HepG2 (cell line): ENCODE measurements around the gene MED22. TPM values are rescaled to one million over a fixed set of nuclear protein-coding genes. Genes with fewer than 3 reads are reported as not detected.

Source experiments
- ATAC-seq: fragments of 200-7000 bp; cut with Tn5 transposase; 3 replicates; pipeline ENCODE4 v1.9.1; 2020; ENCODE audit warnings: mild to moderate bottlenecking, moderate library complexity
- BruUV-seq: library from RNA; stranded (reverse); fragments of 400-500 nt; replicated peaks from 2 replicates; lab custom pipeline; 2021; lab: Mats Ljungman, UMichigan
- CTCF ChIA-PET: fragments of 300-600 bp; formaldehyde crosslinking; extraction: SDS; loops from one replicate; lab custom pipeline; 2021; ENCODE audit warnings: low total read pairs, inconsistent platforms, low intra/inter-chr PET ratio; lab: Yijun Ruan, JAX
- POLR2A ChIA-PET: fragments of 350-600 bp; sonication (Branson Sonifier 250); formaldehyde crosslinking; loops from one replicate; lab custom pipeline; 2020; ENCODE audit warnings: antibody characterized with exemption, inconsistent platforms; lab: Yijun Ruan, JAX
- DNase-seq: peaks from one replicate; pipeline ENCODE4 v3.0.0-alpha.2; 2015; ENCODE audit warnings: low spot score
- FAIRE-seq: peaks from 3 replicates; lab custom pipeline; 2011; peaks lifted over from hg19 to GRCh38; lab: Jason Lieb, UNC
- H2AFZ ChIP-seq: one replicate; pipeline ENCODE4 v1.6.1; 2011; ENCODE audit warnings: low read length, inconsistent platforms
- H3K27ac ChIP-seq: fragments of 300-600 bp; 3 replicates; pipeline ENCODE4 v1.8.0; 2011; ENCODE audit warnings: mixed run types, mild to moderate bottlenecking, mixed read lengths, low read length, inconsistent platforms; ENCODE audit not compliant: insufficient read depth; ENCODE audit errors: extremely low read length
- H3K27me3 ChIP-seq, 2 experiments: fragments of 200-600 bp in 1 of 2; 2 replicates in 1 of 2; 3 replicates in 1 of 2; pipeline versions ENCODE4 v1.6.0 to v1.8.0; 2011; ENCODE audit warnings: low read length in 2 of 2, mild to moderate bottlenecking in 2 of 2, moderate library complexity in 2 of 2, inconsistent platforms in 1 of 2; ENCODE audit not compliant: insufficient read depth in 2 of 2, control insufficient read depth in 1 of 2
- H3K36me3 ChIP-seq, 2 experiments: fragments of 200-600 bp in 1 of 2; replicated peaks in 1 of 2; 2 replicates in 1 of 2; 3 replicates in 1 of 2; pipeline versions ENCODE4 v1.5.1 to v1.8.0; 2011; ENCODE audit warnings: low read length in 2 of 2, inconsistent platforms in 1 of 2; ENCODE audit not compliant: insufficient read depth in 2 of 2, control insufficient read depth in 1 of 2
- H3K4me1 ChIP-seq: 2 replicates; pipeline ENCODE4 v1.5.1; 2012; ENCODE audit warnings: low read length, inconsistent platforms; ENCODE audit not compliant: insufficient read depth
- H3K4me2 ChIP-seq: 2 replicates; pipeline ENCODE4 v1.6.0; 2011; ENCODE audit warnings: low read depth, low read length, inconsistent platforms
- H3K4me3 ChIP-seq, 3 experiments: fragments of 200-600 bp in 1 of 3; sonication (generic), shearing (Covaris generic) in 1 of 3; replicated peaks in 1 of 3; 2 replicates each; pipeline ENCODE4 v1.5.1; 2011 to 2016; ENCODE audit warnings: low read length in 3 of 3, inconsistent platforms in 2 of 3, low read depth in 2 of 3, mild to moderate bottlenecking in 2 of 3, control low read depth in 1 of 3, mixed read lengths in 1 of 3; ENCODE audit not compliant: insufficient read depth in 1 of 3
- H3K79me2 ChIP-seq: one replicate; pipeline ENCODE4 v1.6.1; 2011; ENCODE audit warnings: low read length, inconsistent platforms; ENCODE audit not compliant: insufficient read depth
- H3K9ac ChIP-seq: 2 replicates; pipeline ENCODE4 v1.6.0; 2011; ENCODE audit warnings: mild to moderate bottlenecking, low read depth, low read length, inconsistent platforms; ENCODE audit not compliant: insufficient read depth
- H3K9me3 ChIP-seq: 2 replicates; pipeline ENCODE4 v1.5.1; 2012; ENCODE audit warnings: mild to moderate bottlenecking, low read length
- H4K20me1 ChIP-seq: 2 replicates; pipeline ENCODE4 v1.6.0; 2011; ENCODE audit warnings: inconsistent platforms, mild to moderate bottlenecking, low read length, moderate library complexity; ENCODE audit not compliant: insufficient read depth
- AGO2 ChIP-seq: fragments of 200-400 bp; formaldehyde crosslinking; optimal IDR thresholded peaks from 2 replicates; pipeline ENCODE3; 2017; ENCODE audit warnings: mild to moderate bottlenecking, low read depth, low read length, moderate library complexity
- MIXL1 ChIP-seq: IDR thresholded peaks from 2 replicates; pipeline ENCODE4 v1.6.1; 2016
- MTF1 ChIP-seq: sonication (generic); formaldehyde crosslinking; IDR thresholded peaks from 2 replicates; pipeline ENCODE4 v1.5.0; 2020; ENCODE audit warnings: missing genetic modification reagents
- NFYC ChIP-seq: IDR thresholded peaks from 2 replicates; pipeline ENCODE4 v1.6.1; 2016; ENCODE audit warnings: missing genetic modification reagents, missing compliant biosample characterization
- PAXIP1 ChIP-seq: sonication (generic); formaldehyde crosslinking; conservative IDR thresholded peaks from 2 replicates; pipeline ENCODE4 v1.4.0; 2020; ENCODE audit warnings: mild to moderate bottlenecking, missing genetic modification reagents, moderate library complexity
- PHF20 ChIP-seq: sonication (generic); formaldehyde crosslinking; IDR thresholded peaks from 2 replicates; pipeline ENCODE4 v1.5.0; 2020; ENCODE audit warnings: mild to moderate bottlenecking, missing genetic modification reagents
- RAD21 ChIP-seq: fragments of 450-650 bp; formaldehyde crosslinking; IDR thresholded peaks from 2 replicates; pipeline ENCODE4 v1.5.0; 2020; ENCODE audit warnings: mild to moderate bottlenecking
- RBFOX2 ChIP-seq: fragments of 200-400 bp; formaldehyde crosslinking; IDR thresholded peaks from 2 replicates; pipeline ENCODE4 v1.6.1; 2017; ENCODE audit warnings: low read depth, mild to moderate bottlenecking, low read length
- RXRA ChIP-seq: sonication (generic); formaldehyde crosslinking; IDR thresholded peaks from 2 replicates; pipeline ENCODE4 v1.5.1; 2020; ENCODE audit warnings: missing genetic modification reagents
- SAP130 ChIP-seq: IDR thresholded peaks from 2 replicates; pipeline ENCODE4 v1.6.1; 2016; ENCODE audit warnings: low read depth
- ZBTB4 ChIP-seq: sonication (generic); formaldehyde crosslinking; IDR thresholded peaks from 2 replicates; pipeline ENCODE4 v1.4.0; 2020; ENCODE audit warnings: missing genetic modification reagents, mild to moderate bottlenecking, borderline replicate concordance
- ZFP1 ChIP-seq: IDR thresholded peaks from 2 replicates; pipeline ENCODE4 v1.6.1; 2016
- ZNF576 ChIP-seq: sonication (generic); formaldehyde crosslinking; IDR thresholded peaks from 2 replicates; pipeline ENCODE4 v1.4.0; 2020; ENCODE audit warnings: mild to moderate bottlenecking, missing genetic modification reagents
- ZNF678 ChIP-seq: sonication (generic); formaldehyde crosslinking; IDR thresholded peaks from 2 replicates; pipeline ENCODE4 v1.4.0; 2020; ENCODE audit warnings: mild to moderate bottlenecking, missing genetic modification reagents
- WGBS: methylation state at CpG from one replicate; pipeline ENCODE4 v1.1.6; 2017; ENCODE audit warnings: low lambda C conversion rate; 5-methylcytosine and 5-hydroxymethylcytosine counted together
- in situ Hi-C: cut with HindIII; loops from 2 replicates; pipeline ENCODE4 v1.10.0; 2017; ENCODE audit warnings: low pct_unique_long_range_greater_than_20kb; ENCODE audit not compliant: extremely low pct_ligation_motif_present
- intact Hi-C: fragments of 100-400 bp; cut with micrococcal nuclease; formaldehyde crosslinking; loops from one replicate; pipeline ENCODE4 v1.10.0; 2022; ENCODE audit not compliant: unreplicated experiment
- polyA plus RNA-seq, 8 experiments: library from polyadenylated mRNA; depleted of rRNA in 3 of 8; stranded (reverse) in 7 of 8; unstranded in 1 of 8; fragments of >200 nt; fragmentation: Illumina TruSeq in 4 of 8; extraction: Trizol in 4 of 8; gene quantifications; 2 replicates each; pipeline versions ENCODE4 v1.2.1 to v1.2.3, GENCODE V29; 2011 to 2016; ENCODE audit warnings: low read depth in 4 of 8, missing spikeins in 1 of 8, mixed read lengths in 1 of 8; ENCODE audit not compliant: insufficient read depth in 1 of 8
- total RNA-seq, 5 experiments: library from RNA; depleted of rRNA; stranded (reverse); fragments of >200 nt; fragmentation: Illumina TruSeq; extraction: Trizol; gene quantifications; 2 replicates each; pipeline ENCODE4 v1.2.3, GENCODE V29; 2016; ENCODE audit warnings: low read depth in 1 of 5
- TF ChIP-seq, protein P1 (sequence below): sonication (generic); formaldehyde crosslinking; conservative IDR thresholded peaks from 2 replicates; pipeline ENCODE4 v1.8.0; 2022; ENCODE audit warnings: missing genetic modification reagents
- TF ChIP-seq, protein P2 (sequence below): sonication (generic); formaldehyde crosslinking; IDR thresholded peaks from 2 replicates; pipeline ENCODE4 v1.8.1; 2023; ENCODE audit warnings: mild to moderate bottlenecking, missing genetic modification reagents

The MED22 gene
- total and polyA plus RNA-seq, 2 of the 13 experiments (the other 11 are each of a cell fraction or from before 2014, with no cell fraction given) = 15.8 to 22.1 TPM

- Histone ChIP-seq H2AFZ (no peak overlapping the region), H3K4me3 (no peak overlapping the region), H3K36me3 (peaks cover 25 to 86% of the 10 kb centered on the region in 2 experiments), H3K27ac (no peak overlapping the region), H3K4me2 (no peak overlapping the region), H3K79me2 (peaks cover 26% of the 10 kb centered on the region), H3K4me1 (peaks cover 46% of the 10 kb centered on the region), H3K9ac (no peak overlapping the region), H3K9me3 (no peaks in the 10 kb centered on the region), H4K20me1 (peaks cover 62% of the 10 kb centered on the region), H3K27me3 (no peaks in the 10 kb centered on the region)
- FAIRE-seq (no peak), DNase-seq (no peak), ATAC-seq (no peak)
- ChIA-PET CTCF (no interaction called here), POLR2A (interaction anchor here (1.6 to 1.9 kb wide), 2 partner anchors 9 to 97 kb away, joined by 5 to 7 read pairs; partner anchors contain the start of gene CACFD1)
- TSS peak; percentile 47 for BruUV-seq
- in situ Hi-C loops = no loop called here
- intact Hi-C loops = no loop called here
- WGBS = 97% methylated on average over 12 of the region's 15 CpGs
- no peak for TF ChIP-seq PAXIP1
- TF ChIP-seq ZNF678 (CRISPR knock-in tag) = no peak
- TF ChIP-seq, protein P1, sequence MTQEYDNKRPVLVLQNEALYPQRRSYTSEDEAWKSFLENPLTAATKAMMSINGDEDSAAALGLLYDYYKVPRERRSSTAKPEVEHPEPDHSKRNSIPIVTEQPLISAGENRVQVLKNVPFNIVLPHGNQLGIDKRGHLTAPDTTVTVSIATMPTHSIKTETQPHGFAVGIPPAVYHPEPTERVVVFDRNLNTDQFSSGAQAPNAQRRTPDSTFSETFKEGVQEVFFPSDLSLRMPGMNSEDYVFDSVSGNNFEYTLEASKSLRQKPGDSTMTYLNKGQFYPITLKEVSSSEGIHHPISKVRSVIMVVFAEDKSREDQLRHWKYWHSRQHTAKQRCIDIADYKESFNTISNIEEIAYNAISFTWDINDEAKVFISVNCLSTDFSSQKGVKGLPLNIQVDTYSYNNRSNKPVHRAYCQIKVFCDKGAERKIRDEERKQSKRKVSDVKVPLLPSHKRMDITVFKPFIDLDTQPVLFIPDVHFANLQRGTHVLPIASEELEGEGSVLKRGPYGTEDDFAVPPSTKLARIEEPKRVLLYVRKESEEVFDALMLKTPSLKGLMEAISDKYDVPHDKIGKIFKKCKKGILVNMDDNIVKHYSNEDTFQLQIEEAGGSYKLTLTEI (CRISPR knock-in tag) = no peak
- no peak for TF ChIP-seq MIXL1 (CRISPR knock-in tag)
- no peak for TF ChIP-seq ZNF576 (CRISPR knock-in tag)
- no peak for TF ChIP-seq NFYC
- TF ChIP-seq AGO2 = peak; percentile 90
- TF ChIP-seq, protein P2, sequence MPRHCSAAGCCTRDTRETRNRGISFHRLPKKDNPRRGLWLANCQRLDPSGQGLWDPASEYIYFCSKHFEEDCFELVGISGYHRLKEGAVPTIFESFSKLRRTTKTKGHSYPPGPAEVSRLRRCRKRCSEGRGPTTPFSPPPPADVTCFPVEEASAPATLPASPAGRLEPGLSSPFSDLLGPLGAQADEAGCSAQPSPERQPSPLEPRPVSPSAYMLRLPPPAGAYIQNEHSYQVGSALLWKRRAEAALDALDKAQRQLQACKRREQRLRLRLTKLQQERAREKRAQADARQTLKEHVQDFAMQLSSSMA (CRISPR knock-in tag) = no peak
- no peak; the same call in 1 of the 2 replicates for TF ChIP-seq RXRA
- no peak for TF ChIP-seq MTF1 (CRISPR knock-in tag)
- peak; percentile 75 for TF ChIP-seq RBFOX2
- peak; percentile 43; the same call in 1 of the 2 replicates for TF ChIP-seq RAD21 (CRISPR knock-in tag)
- TF ChIP-seq SAP130 = no peak
- no peak for TF ChIP-seq ZFP1 (CRISPR knock-in tag)
- TF ChIP-seq ZBTB4 (CRISPR knock-in tag) = no peak
- TF ChIP-seq PHF20 (CRISPR knock-in tag) = no peak
Observed at GRCh38 chr9:133362359-133363044, 14.6 kb upstream of the MED22 start.
